Activated effector memory CD4-positive, alpha-beta T cell treated with anti-CD3 and anti-CD28 coated beads, Interleukin-2, amount 50 U/mL, for 16 hours (primary cell): ENCODE results near the gene BIRC7.

ENCODE experiments used
- DNase-seq: peaks from one replicate; pipeline ENCODE4 v3.0.0-alpha.2; 2020

Gene BIRC7

GRCh38 chr20:63226042-63226943, 9.4 kb upstream of the BIRC7 start:
- DNase-seq = no peak

- no peak for DNase-seq
Measured at GRCh38 chr20:63227260-63227659, 8.4 kb upstream of the BIRC7 start.

GRCh38 chr20:63228806-63229205, 6.9 kb upstream of the BIRC7 start:
- DNase-seq = no peak

GRCh38 chr20:63230800-63231268, 4.9 kb upstream of the BIRC7 start:
- no peak for DNase-seq

- DNase-seq = no peak
Measured at GRCh38 chr20:63232235-63233060, 3.3 kb upstream of the BIRC7 start.

DNA sequence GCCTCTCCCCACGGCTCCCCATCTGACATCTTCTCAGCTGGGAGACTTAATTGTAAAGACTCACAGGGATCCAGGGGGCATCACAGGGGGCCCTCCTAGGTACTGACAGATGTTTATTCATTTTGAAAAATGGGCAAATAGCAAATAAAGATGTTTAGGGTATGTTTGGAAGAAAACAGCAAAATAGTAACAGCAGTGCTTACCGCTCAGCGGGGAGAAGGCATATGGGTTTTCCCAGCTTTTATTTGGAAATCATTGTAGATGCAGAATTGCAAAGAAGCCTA, 2.7 kb upstream of the BIRC7 start:
- no peak for DNase-seq

DNA sequence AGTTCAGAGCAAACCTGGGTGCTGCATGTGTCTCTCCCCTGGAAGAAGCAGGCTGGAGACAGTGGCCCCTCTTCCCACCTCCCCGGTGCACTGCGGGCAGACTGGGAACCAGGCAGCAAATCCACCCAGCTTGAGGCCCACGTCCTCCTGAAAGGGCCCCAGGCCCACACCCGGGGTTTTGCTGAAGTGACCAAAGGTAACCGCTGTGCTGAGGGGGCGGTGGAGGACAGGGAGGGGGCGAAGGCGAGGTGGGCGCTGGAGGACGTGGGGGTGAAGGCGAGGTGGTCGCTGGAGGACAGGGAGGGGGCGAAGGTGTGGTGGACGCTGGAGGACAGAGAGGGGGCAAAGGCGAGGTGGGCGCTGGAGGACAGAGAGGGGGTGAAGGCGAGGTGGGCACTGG, 1.8 kb upstream of the BIRC7 start:
- DNase-seq = no peak

- no peak for DNase-seq
Measured at GRCh38 chr20:63234693-63235398, 859 bp upstream of the BIRC7 start.

DNA sequence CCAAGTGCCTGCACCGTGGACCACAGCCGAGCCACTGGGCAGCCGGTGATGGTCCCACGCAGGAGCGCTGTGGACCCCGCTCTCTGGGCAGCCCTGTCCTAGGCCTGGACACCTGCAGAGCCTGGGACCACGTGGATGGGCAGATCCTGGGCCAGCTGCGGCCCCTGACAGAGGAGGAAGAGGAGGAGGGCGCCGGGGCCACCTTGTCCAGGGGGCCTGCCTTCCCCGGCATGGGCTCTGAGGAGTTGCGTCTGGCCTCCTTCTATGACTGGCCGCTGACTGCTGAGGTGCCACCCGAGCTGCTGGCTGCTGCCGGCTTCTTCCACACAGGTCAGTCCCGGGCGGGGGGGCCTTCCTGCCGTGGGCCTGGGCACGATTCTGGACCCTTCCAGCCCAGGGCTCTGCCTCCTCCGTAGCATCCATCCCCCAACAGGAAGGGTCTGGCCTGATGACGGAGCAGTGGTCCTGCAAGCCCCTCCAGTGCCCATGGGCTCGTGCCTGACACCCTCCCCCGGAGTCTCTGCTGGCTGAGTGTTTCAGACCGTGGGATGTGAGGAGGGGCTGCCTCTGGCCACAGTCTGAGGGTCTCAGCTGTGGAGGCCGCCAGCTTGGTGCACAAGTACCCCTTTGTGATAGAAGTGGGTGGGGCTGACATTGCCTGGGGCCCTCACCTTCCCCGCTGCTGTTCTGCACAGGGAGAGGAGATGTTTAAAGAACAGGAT, 572 bp downstream of the BIRC7 start:
- DNase-seq = no peak

- no peak for DNase-seq
Measured at GRCh38 chr20:63238031-63238430, 2.3 kb downstream of the BIRC7 start.

GRCh38 chr20:63238514-63239125, 2.9 kb downstream of the BIRC7 start:
- no peak for DNase-seq

DNA sequence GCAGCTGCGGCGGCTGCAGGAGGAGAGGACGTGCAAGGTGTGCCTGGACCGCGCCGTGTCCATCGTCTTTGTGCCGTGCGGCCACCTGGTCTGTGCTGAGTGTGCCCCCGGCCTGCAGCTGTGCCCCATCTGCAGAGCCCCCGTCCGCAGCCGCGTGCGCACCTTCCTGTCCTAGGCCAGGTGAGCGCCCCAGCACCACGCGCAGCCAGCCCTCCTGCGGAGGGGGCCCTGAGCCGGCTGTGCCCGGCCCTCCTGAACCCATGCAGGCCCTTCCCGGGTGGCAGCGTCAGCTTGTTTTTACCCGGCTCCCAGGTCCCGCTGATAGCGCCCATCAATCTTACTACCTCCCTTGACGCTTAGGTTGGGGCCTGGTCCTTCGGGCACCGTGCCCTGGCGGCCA, 3.7 kb downstream of the BIRC7 start:
- no peak for DNase-seq

- DNase-seq = no peak
Measured at GRCh38 chr20:63240004-63240403, 4.3 kb downstream of the BIRC7 start.

- no peak for DNase-seq
Measured at GRCh38 chr20:63241272-63241671, 5.6 kb downstream of the BIRC7 start.

DNA sequence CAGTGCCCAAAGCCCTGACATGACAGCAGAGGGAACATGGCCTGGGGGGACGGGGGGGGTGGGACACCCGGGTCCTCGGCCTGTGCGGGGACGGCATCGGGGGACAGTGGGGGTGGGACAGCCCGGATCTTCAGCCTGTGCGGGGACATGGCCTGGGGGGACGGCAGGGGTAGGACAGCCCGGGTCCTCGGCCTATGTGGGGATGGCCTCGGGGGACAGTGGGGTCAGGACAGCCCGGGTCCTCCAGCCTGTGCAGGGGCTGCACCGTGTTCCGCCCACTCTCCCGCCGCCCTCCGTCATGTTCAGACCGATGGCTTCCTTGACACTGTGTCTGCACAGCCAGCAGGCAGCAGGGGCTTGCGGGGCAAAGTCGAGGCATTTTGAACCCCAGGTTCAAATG, 7.0 kb downstream of the BIRC7 start:
- no peak for DNase-seq

DNA sequence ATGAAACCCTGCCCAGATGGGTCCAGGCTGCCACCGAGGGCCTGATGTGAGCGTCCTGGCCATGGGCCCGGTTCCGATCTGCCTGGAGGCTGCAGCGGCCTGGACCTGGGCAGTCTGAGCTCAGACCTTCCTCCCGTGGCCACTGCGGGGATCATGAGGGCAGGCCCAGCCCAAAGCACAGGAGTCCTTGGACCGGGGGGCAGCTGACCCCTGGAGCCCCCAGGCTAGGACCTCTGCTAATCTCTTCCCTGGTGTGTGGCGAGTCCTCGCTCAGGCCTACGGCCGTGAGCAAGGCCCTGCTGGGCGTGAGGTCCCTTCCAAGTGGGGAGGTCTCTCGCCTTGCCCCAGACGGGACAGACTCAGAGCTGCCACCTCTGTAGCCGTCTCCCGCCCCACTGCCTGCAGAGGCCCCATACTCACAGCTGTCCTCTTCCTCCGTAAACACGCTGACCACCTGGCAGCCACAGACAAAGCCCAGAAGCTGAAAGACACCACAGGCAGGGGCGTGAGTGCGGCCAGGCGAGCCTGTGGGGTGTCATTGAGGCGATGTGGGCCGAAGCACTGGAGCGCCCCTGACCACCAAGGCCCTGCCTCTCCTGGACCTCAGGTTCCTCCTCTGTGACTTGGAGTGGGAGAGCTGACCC, 8.0 kb downstream of the BIRC7 start:
- no peak for DNase-seq

- no peak for DNase-seq
Measured at GRCh38 chr20:63244468-63244867, 8.8 kb downstream of the BIRC7 start.

- DNase-seq = no peak
Measured at GRCh38 chr20:63246490-63247288, 11.0 kb downstream of the BIRC7 start.

DNA sequence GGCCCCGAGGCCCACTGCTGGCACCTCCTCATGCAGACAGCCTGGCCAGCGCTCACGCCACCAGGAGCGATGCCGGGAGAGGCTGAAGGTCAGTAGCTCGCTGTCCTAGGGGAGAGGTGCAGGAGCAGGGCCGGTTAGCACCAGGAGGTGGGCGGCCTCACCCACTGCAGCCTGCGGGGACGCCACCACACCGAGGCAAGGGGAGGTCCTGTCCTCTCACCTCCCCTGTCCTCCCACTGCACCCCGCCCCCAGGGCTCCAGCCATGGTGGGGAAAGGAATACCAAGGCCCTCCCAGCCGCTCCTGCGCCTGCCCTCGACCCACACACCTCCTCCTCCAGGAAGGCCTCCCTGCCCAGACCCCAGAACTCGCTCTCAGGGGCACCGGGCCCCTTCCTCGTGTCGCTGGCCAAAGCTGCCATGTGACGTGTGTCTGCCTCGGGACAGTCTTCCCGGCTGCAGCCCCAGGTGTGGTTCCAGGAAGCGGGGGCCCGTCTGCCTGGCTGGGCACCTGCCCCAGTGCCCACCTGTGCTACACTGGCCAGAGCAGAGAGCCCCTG, 12.0 kb downstream of the BIRC7 start:
- no peak for DNase-seq

- DNase-seq = no peak
Measured at GRCh38 chr20:63248835-63249591, 13.3 kb downstream of the BIRC7 start.
